IPS DF 6.9 (cell line): ENCODE data around the gene OGFRL1.

Experiments
- DNase-seq: peaks from one replicate; pipeline ENCODE4 v3.0.0-alpha.2; 2013; ENCODE audit warnings: low read depth, low spot score
- H3K27ac ChIP-seq: one replicate; pipeline ENCODE4 v1.5.1; 2013; ENCODE audit warnings: low read length, control low read depth
- H3K27me3 ChIP-seq: 2 replicates; pipeline ENCODE4 v1.6.1; 2013; ENCODE audit warnings: mild to moderate bottlenecking, low read length; ENCODE audit not compliant: control insufficient read depth, insufficient read depth
- H3K36me3 ChIP-seq: 2 replicates; pipeline ENCODE4 v1.6.1; 2013; ENCODE audit warnings: low read length; ENCODE audit not compliant: control insufficient read depth, insufficient read depth
- H3K4me1 ChIP-seq: 2 replicates; pipeline ENCODE4 v1.6.1; 2013; ENCODE audit warnings: low read length; ENCODE audit not compliant: control insufficient read depth, insufficient read depth
- H3K4me3 ChIP-seq: 2 replicates; pipeline ENCODE4 v1.5.1; 2013; ENCODE audit warnings: mild to moderate bottlenecking, low read length
- H3K9me3 ChIP-seq: 2 replicates; pipeline ENCODE4 v1.6.1; 2013; ENCODE audit warnings: low read length, inconsistent platforms; ENCODE audit not compliant: control insufficient read depth, insufficient read depth
- WGBS: extraction: QIAGEN DNeasy Blood & Tissue Kit; methylation state at CpG from one replicate; pipeline ENCODE4 v1.1.7; 2013; ENCODE audit warnings: mixed read lengths, missing lambda C conversion rate; ENCODE audit not compliant: insufficient read length, insufficient coverage; 5-methylcytosine and 5-hydroxymethylcytosine counted together

The OGFRL1 gene

GRCh38 chr6:71287038-71287437 lies 1.6 kb upstream of the OGFRL1 start:
- Histone ChIP-seq H3K4me3 (no peak overlapping the region), H3K36me3 (no peaks in the 10 kb centered on the region), H3K4me1 (peaks cover 2% of the 10 kb centered on the region; the same call in 1 of the 2 replicates), H3K9me3 (no peaks in the 10 kb centered on the region), H3K27me3 (no peaks in the 10 kb centered on the region), H3K27ac (no peak overlapping the region)
- DNase-seq = no peak
- WGBS = no CpG with 5 or more reads among the region's 7 CpGs

- Histone ChIP-seq H3K27me3 (no peaks in the 10 kb centered on the region), H3K27ac (no peak overlapping the region), H3K4me3 (peak overlapping the region; percentile 78; the same call in 1 of the 2 replicates), H3K4me1 (peaks cover 2% of the 10 kb centered on the region; the same call in 1 of the 2 replicates), H3K36me3 (no peaks in the 10 kb centered on the region), H3K9me3 (no peaks in the 10 kb centered on the region)
- no CpG with 5 or more reads among the region's 5 CpGs for WGBS
- no peak for DNase-seq
These were observed 734 bp upstream of the OGFRL1 start for GRCh38 chr6:71287926-71288227.

- no peaks in the 10 kb centered on the region for H3K36me3 ChIP-seq
- H3K27ac ChIP-seq = no peak overlapping the region
- no peaks in the 10 kb centered on the region for H3K27me3 ChIP-seq
- peaks cover 2% of the 10 kb centered on the region; the same call in 1 of the 2 replicates for H3K4me1 ChIP-seq
- no peaks in the 10 kb centered on the region for H3K9me3 ChIP-seq
- H3K4me3 ChIP-seq = peak overlapping the region; percentile 78
- DNase-seq = no peak
- no CpG with 5 or more reads among the region's 57 CpGs for WGBS
These were observed 609 bp downstream of the OGFRL1 start for GRCh38 chr6:71289039-71289801.

GRCh38 chr6:71289802-71290175 lies 1.2 kb downstream of the OGFRL1 start:
- Histone ChIP-seq H3K36me3 (no peaks in the 10 kb centered on the region), H3K4me1 (peaks cover 2% of the 10 kb centered on the region; the same call in 1 of the 2 replicates), H3K4me3 (no peak overlapping the region; the same call in 1 of the 2 replicates), H3K27ac (no peak overlapping the region), H3K9me3 (no peaks in the 10 kb centered on the region), H3K27me3 (no peaks in the 10 kb centered on the region)
- WGBS = no CpG with 5 or more reads among the region's 5 CpGs
- no peak for DNase-seq

- Histone ChIP-seq H3K36me3 (no peaks in the 10 kb centered on the region), H3K9me3 (no peaks in the 10 kb centered on the region), H3K27me3 (no peaks in the 10 kb centered on the region), H3K27ac (no peak overlapping the region), H3K4me1 (peaks cover 2% of the 10 kb centered on the region; the same call in 1 of the 2 replicates), H3K4me3 (no peak overlapping the region)
- WGBS = no CpG with 5 or more reads among the region's 2 CpGs
- no peak for DNase-seq
These were observed 2.0 kb downstream of the OGFRL1 start for GRCh38 chr6:71290611-71291010.

GRCh38 chr6:71292001-71292400 lies 3.4 kb downstream of the OGFRL1 start:
- no peaks in the 10 kb centered on the region for H3K9me3 ChIP-seq
- H3K4me1 ChIP-seq = peaks cover 2% of the 10 kb centered on the region; the same call in 1 of the 2 replicates
- WGBS = no CpG with 5 or more reads among the region's 4 CpGs
- no peaks in the 10 kb centered on the region for H3K27me3 ChIP-seq
- DNase-seq = no peak
- no peaks in the 10 kb centered on the region for H3K36me3 ChIP-seq
- H3K27ac ChIP-seq = no peak overlapping the region
- H3K4me3 ChIP-seq = no peak overlapping the region

- no CpG with 5 or more reads among the region's 1 CpG for WGBS
- H3K36me3 ChIP-seq = no peaks in the 10 kb centered on the region
- H3K4me3 ChIP-seq = no peak overlapping the region
- H3K27ac ChIP-seq = no peak overlapping the region
- H3K4me1 ChIP-seq = peaks cover 2% of the 10 kb centered on the region; the same call in 1 of the 2 replicates
- H3K9me3 ChIP-seq = no peaks in the 10 kb centered on the region
- no peak for DNase-seq
- no peaks in the 10 kb centered on the region for H3K27me3 ChIP-seq
These were observed 5.5 kb downstream of the OGFRL1 start for GRCh38 chr6:71294121-71294523.

- no peaks in the 10 kb centered on the region for H3K9me3 ChIP-seq
- H3K27ac ChIP-seq = no peak overlapping the region
- no peaks in the 10 kb centered on the region for H3K27me3 ChIP-seq
- no peaks in the 10 kb centered on the region for H3K36me3 ChIP-seq
- no CpG with 5 or more reads among the region's 1 CpG for WGBS
- no peak for DNase-seq
- H3K4me1 ChIP-seq = no peaks in the 10 kb centered on the region
- H3K4me3 ChIP-seq = no peak overlapping the region
These were observed 9.8 kb downstream of the OGFRL1 start for GRCh38 chr6:71298459-71298858.

GRCh38 chr6:71299541-71300470 lies 11.2 kb downstream of the OGFRL1 start:
- no peaks in the 10 kb centered on the region for H3K27me3 ChIP-seq
- H3K4me1 ChIP-seq = no peaks in the 10 kb centered on the region
- no peaks in the 10 kb centered on the region for H3K36me3 ChIP-seq
- no peak for DNase-seq
- H3K27ac ChIP-seq = no peak overlapping the region
- H3K4me3 ChIP-seq = no peak overlapping the region
- H3K9me3 ChIP-seq = no peaks in the 10 kb centered on the region

GRCh38 chr6:71300561-71301168 lies 12.1 kb downstream of the OGFRL1 start:
- Histone ChIP-seq H3K9me3 (no peaks in the 10 kb centered on the region), H3K36me3 (no peaks in the 10 kb centered on the region), H3K27me3 (no peaks in the 10 kb centered on the region), H3K4me3 (no peak overlapping the region), H3K4me1 (no peaks in the 10 kb centered on the region), H3K27ac (no peak overlapping the region)
- DNase-seq = no peak
- WGBS = no CpG with 5 or more reads among the region's 4 CpGs
